ENCODE results near the gene LGALS4.
"Not testable (repeated sequence)": the region's sequence is repeated elsewhere in the genome, so short reads cannot be mapped to it uniquely, and the experiment has no call there.

The LGALS4 gene

GRCh38 chr19:38842439-38843174, 29.9 kb upstream of the LGALS4 start:
- in situ Hi-C loops (cut with MboI; ENCODE audit: low sequenced_read_pairs), result no loop called here

GRCh38 chr19:38841787-38842438, 29.2 kb upstream of the LGALS4 start:
- in situ Hi-C loops (cut with MboI; ENCODE audit: low sequenced_read_pairs), result no loop called here

- in situ Hi-C loops (cut with MboI; ENCODE audit: low sequenced_read_pairs), result no loop called here
Measured at GRCh38 chr19:38841180-38841766, 28.5 kb upstream of the LGALS4 start.

GRCh38 chr19:38840583-38840968, 27.8 kb upstream of the LGALS4 start:
- in situ Hi-C loops (cut with MboI; ENCODE audit: low sequenced_read_pairs), result no loop called here

GRCh38 chr19:38839816-38840582, 27.3 kb upstream of the LGALS4 start:
- in situ Hi-C loops (cut with MboI; ENCODE audit: low sequenced_read_pairs), result no loop called here

- in situ Hi-C loops (cut with MboI; ENCODE audit: low sequenced_read_pairs), result no loop called here
Measured at GRCh38 chr19:38838986-38839761, 26.4 kb upstream of the LGALS4 start.

- in situ Hi-C loops (cut with MboI; ENCODE audit: low sequenced_read_pairs), result no loop called here
Measured at GRCh38 chr19:38838208-38838985, 25.7 kb upstream of the LGALS4 start.

GRCh38 chr19:38837656-38838121, 24.9 kb upstream of the LGALS4 start:
- in situ Hi-C loops (cut with MboI; ENCODE audit: low sequenced_read_pairs), result no loop called here

- in situ Hi-C loops (cut with MboI; ENCODE audit: low sequenced_read_pairs), result no loop called here
Measured at GRCh38 chr19:38836983-38837626, 24.4 kb upstream of the LGALS4 start.

- in situ Hi-C loops (cut with MboI; ENCODE audit: low sequenced_read_pairs), result no loop called here
Measured at GRCh38 chr19:38836159-38836982, 23.6 kb upstream of the LGALS4 start.

- in situ Hi-C loops (cut with MboI; ENCODE audit: low sequenced_read_pairs), result no loop called here
Measured at GRCh38 chr19:38834590-38834989, 21.8 kb upstream of the LGALS4 start.

- in situ Hi-C loops (cut with MboI; ENCODE audit: low sequenced_read_pairs), result no loop called here
Measured at GRCh38 chr19:38834104-38834490, 21.4 kb upstream of the LGALS4 start.

GRCh38 chr19:38833092-38833425, 20.3 kb upstream of the LGALS4 start:
- in situ Hi-C loops (cut with MboI; ENCODE audit: low sequenced_read_pairs), result no loop called here

GRCh38 chr19:38831142-38831605, 18.4 kb upstream of the LGALS4 start:
- in situ Hi-C loops (cut with MboI; ENCODE audit: low sequenced_read_pairs), result no loop called here

- in situ Hi-C loops (cut with MboI; ENCODE audit: low sequenced_read_pairs), result no loop called here
Measured at GRCh38 chr19:38830039-38830733, 17.4 kb upstream of the LGALS4 start.

GRCh38 chr19:38829203-38829602, 16.5 kb upstream of the LGALS4 start:
- in situ Hi-C loops (cut with MboI; ENCODE audit: low sequenced_read_pairs), result not testable (repeated sequence)

- in situ Hi-C loops (cut with MboI; ENCODE audit: low sequenced_read_pairs), result no loop called here
Measured at GRCh38 chr19:38826856-38827551, 14.3 kb upstream of the LGALS4 start.
